Measurements from ENCODE around the gene GIPC3.

Gene GIPC3

GRCh38 chr19:3570606-3571011 lies 14.7 kb upstream of the GIPC3 start:
- Histone ChIP-seq H3K9ac (ENCODE audit: low read length in 2 of 2) (no peak overlapping the region), H3K4me1 (ENCODE audit: control insufficient read depth, insufficient read depth, low read length) (peaks cover 18% of the 10 kb centered on the region), H3K27ac (ENCODE audit: low read length) (no peak overlapping the region), H3K4me3 (ENCODE audit: low read length in 2 of 2) (no peak overlapping the region), H3K36me3 (ENCODE audit: control insufficient read depth in 2 of 2, insufficient read depth in 2 of 2, low read length in 2 of 2) (peaks cover 2 to 3% of the 10 kb centered on the region in 2 donors), H3K9me3 (ENCODE audit: control insufficient read depth in 2 of 2, low read length in 2 of 2) (no peaks in the 10 kb centered on the region), H3K27me3 (ENCODE audit: control insufficient read depth in 1 of 2, insufficient read depth in 2 of 2, low read length in 2 of 2) (no peaks in the 10 kb centered on the region)

GRCh38 chr19:3572132-3572854 lies 13.0 kb upstream of the GIPC3 start:
- no peak overlapping the region for H3K27ac ChIP-seq (ENCODE audit: low read length)
- peak overlapping the region; percentile 64 to 84 for H3K4me3 ChIP-seq (ENCODE audit: low read length in 2 of 2)
- peak overlapping the region; percentile 59 to 72 for H3K9ac ChIP-seq (ENCODE audit: low read length in 2 of 2)
- H3K4me1 ChIP-seq (ENCODE audit: control insufficient read depth, insufficient read depth, low read length) = peaks cover 29% of the 10 kb centered on the region
- peaks cover 2 to 3% of the 10 kb centered on the region in 2 donors for H3K36me3 ChIP-seq (ENCODE audit: control insufficient read depth in 2 of 2, insufficient read depth in 2 of 2, low read length in 2 of 2)
- no peaks in the 10 kb centered on the region for H3K27me3 ChIP-seq (ENCODE audit: control insufficient read depth in 1 of 2, insufficient read depth in 2 of 2, low read length in 2 of 2)
- H3K9me3 ChIP-seq (ENCODE audit: control insufficient read depth in 2 of 2, low read length in 2 of 2) = no peaks in the 10 kb centered on the region

- Histone ChIP-seq H3K36me3 (ENCODE audit: control insufficient read depth in 2 of 2, insufficient read depth in 2 of 2, low read length in 2 of 2) (peaks cover 2 to 3% of the 10 kb centered on the region in 2 donors), H3K9ac (ENCODE audit: low read length in 2 of 2) (peak within 1 kb of the TSS; percentile 63 to 72), H3K27ac (ENCODE audit: low read length) (no peak within 1 kb of the TSS), H3K27me3 (ENCODE audit: control insufficient read depth in 1 of 2, insufficient read depth in 2 of 2, low read length in 2 of 2) (no peaks in the 10 kb centered on the region), H3K4me3 (ENCODE audit: low read length in 2 of 2) (peak within 1 kb of the TSS; percentile 65 to 84), H3K9me3 (ENCODE audit: control insufficient read depth in 2 of 2, low read length in 2 of 2) (no peaks in the 10 kb centered on the region), H3K4me1 (ENCODE audit: control insufficient read depth, insufficient read depth, low read length) (peaks cover 29% of the 10 kb centered on the region)
Measured at GRCh38 chr19:3572855-3573161, 12.5 kb upstream of the GIPC3 start, which contains the start of gene HMG20B. HMG20B (plus strand) TSS chr19:3572944; CDS start chr19:3573310, 366 bp downstream.

GRCh38 chr19:3573162-3573857 lies 12.0 kb upstream of the GIPC3 start:
- no peak overlapping the region for H3K27ac ChIP-seq (ENCODE audit: low read length)
- H3K9ac ChIP-seq (ENCODE audit: low read length in 2 of 2) = peak overlapping the region; percentile 51 to 63
- peaks cover 29% of the 10 kb centered on the region for H3K4me1 ChIP-seq (ENCODE audit: control insufficient read depth, insufficient read depth, low read length)
- H3K4me3 ChIP-seq (ENCODE audit: low read length in 2 of 2) = peak overlapping the region; percentile 65 to 80
- no peaks in the 10 kb centered on the region for H3K9me3 ChIP-seq (ENCODE audit: control insufficient read depth in 2 of 2, low read length in 2 of 2)
- H3K27me3 ChIP-seq (ENCODE audit: control insufficient read depth in 1 of 2, insufficient read depth in 2 of 2, low read length in 2 of 2) = no peaks in the 10 kb centered on the region
- peaks cover 2 to 3% of the 10 kb centered on the region in 2 donors for H3K36me3 ChIP-seq (ENCODE audit: control insufficient read depth in 2 of 2, insufficient read depth in 2 of 2, low read length in 2 of 2)

- Histone ChIP-seq H3K4me3 (ENCODE audit: low read length in 2 of 2) (peak overlapping the region; percentile 65 to 80), H3K9ac (ENCODE audit: low read length in 2 of 2) (no peak overlapping the region), H3K4me1 (ENCODE audit: control insufficient read depth, insufficient read depth, low read length) (peaks cover 29% of the 10 kb centered on the region), H3K9me3 (ENCODE audit: control insufficient read depth in 2 of 2, low read length in 2 of 2) (no peaks in the 10 kb centered on the region), H3K27me3 (ENCODE audit: control insufficient read depth in 1 of 2, insufficient read depth in 2 of 2, low read length in 2 of 2) (no peaks in the 10 kb centered on the region), H3K27ac (ENCODE audit: low read length) (no peak overlapping the region), H3K36me3 (ENCODE audit: control insufficient read depth in 2 of 2, insufficient read depth in 2 of 2, low read length in 2 of 2) (peaks cover 2 to 3% of the 10 kb centered on the region in 2 donors)
Measured at GRCh38 chr19:3573858-3574637, 11.2 kb upstream of the GIPC3 start.

- Histone ChIP-seq H3K9ac (ENCODE audit: low read length in 2 of 2) (no peak overlapping the region), H3K4me1 (ENCODE audit: control insufficient read depth, insufficient read depth, low read length) (peaks cover 29% of the 10 kb centered on the region), H3K36me3 (ENCODE audit: control insufficient read depth in 2 of 2, insufficient read depth in 2 of 2, low read length in 2 of 2) (peaks cover 2 to 3% of the 10 kb centered on the region in 2 donors), H3K27me3 (ENCODE audit: control insufficient read depth in 1 of 2, insufficient read depth in 2 of 2, low read length in 2 of 2) (no peaks in the 10 kb centered on the region), H3K9me3 (ENCODE audit: control insufficient read depth in 2 of 2, low read length in 2 of 2) (no peaks in the 10 kb centered on the region), H3K27ac (ENCODE audit: low read length) (no peak overlapping the region), H3K4me3 (ENCODE audit: low read length in 2 of 2) (no peak overlapping the region)
Measured at GRCh38 chr19:3575260-3575741, 10.0 kb upstream of the GIPC3 start.

GRCh38 chr19:3575949-3576673 lies 9.2 kb upstream of the GIPC3 start:
- no peaks in the 10 kb centered on the region for H3K9me3 ChIP-seq (ENCODE audit: control insufficient read depth in 2 of 2, low read length in 2 of 2)
- no peak overlapping the region for H3K9ac ChIP-seq (ENCODE audit: low read length in 2 of 2)
- peak overlapping the region; percentile 62 to 71 for H3K4me3 ChIP-seq (ENCODE audit: low read length in 2 of 2)
- no peaks in the 10 kb centered on the region for H3K27me3 ChIP-seq (ENCODE audit: control insufficient read depth in 1 of 2, insufficient read depth in 2 of 2, low read length in 2 of 2)
- peaks cover 29% of the 10 kb centered on the region for H3K4me1 ChIP-seq (ENCODE audit: control insufficient read depth, insufficient read depth, low read length)
- H3K27ac ChIP-seq (ENCODE audit: low read length) = peak overlapping the region; percentile 46
- H3K36me3 ChIP-seq (ENCODE audit: control insufficient read depth in 2 of 2, insufficient read depth in 2 of 2, low read length in 2 of 2) = peaks cover 2 to 3% of the 10 kb centered on the region in 2 donors

GRCh38 chr19:3576696-3577443 lies 8.4 kb upstream of the GIPC3 start:
- Histone ChIP-seq H3K4me3 (ENCODE audit: low read length in 2 of 2) (peak overlapping the region; percentile 62 to 71), H3K36me3 (ENCODE audit: control insufficient read depth in 2 of 2, insufficient read depth in 2 of 2, low read length in 2 of 2) (peaks cover 2 to 3% of the 10 kb centered on the region in 2 donors), H3K9ac (ENCODE audit: low read length in 2 of 2) (no peak overlapping the region), H3K27me3 (ENCODE audit: control insufficient read depth in 1 of 2, insufficient read depth in 2 of 2, low read length in 2 of 2) (no peaks in the 10 kb centered on the region), H3K4me1 (ENCODE audit: control insufficient read depth, insufficient read depth, low read length) (peaks cover 28% of the 10 kb centered on the region), H3K9me3 (ENCODE audit: control insufficient read depth in 2 of 2, low read length in 2 of 2) (no peaks in the 10 kb centered on the region), H3K27ac (ENCODE audit: low read length) (peak overlapping the region; percentile 46)

- H3K9ac ChIP-seq (ENCODE audit: low read length in 2 of 2) = no peak overlapping the region
- no peak overlapping the region for H3K27ac ChIP-seq (ENCODE audit: low read length)
- no peaks in the 10 kb centered on the region for H3K27me3 ChIP-seq (ENCODE audit: control insufficient read depth in 1 of 2, insufficient read depth in 2 of 2, low read length in 2 of 2)
- peaks cover 22% of the 10 kb centered on the region for H3K4me1 ChIP-seq (ENCODE audit: control insufficient read depth, insufficient read depth, low read length)
- H3K4me3 ChIP-seq (ENCODE audit: low read length in 2 of 2) = no peak overlapping the region
- peaks cover 2 to 3% of the 10 kb centered on the region in 2 donors for H3K36me3 ChIP-seq (ENCODE audit: control insufficient read depth in 2 of 2, insufficient read depth in 2 of 2, low read length in 2 of 2)
- no peaks in the 10 kb centered on the region for H3K9me3 ChIP-seq (ENCODE audit: control insufficient read depth in 2 of 2, low read length in 2 of 2)
Measured at GRCh38 chr19:3577723-3578344, 7.4 kb upstream of the GIPC3 start.

Measured in stomach smooth muscle (tissue), 2 donors.